GM12878 (cell line): Measurements from ENCODE around the gene LMX1B. TPM values are rescaled to one million over a fixed set of nuclear protein-coding genes. Genes with fewer than 3 reads are reported as not detected.

Experiments
- ATAC-seq: fragments of 200-7000 bp; cut with Tn5 transposase; 3 replicates; pipeline ENCODE4 v1.9.1; 2020; ENCODE audit warnings: mild to moderate bottlenecking, moderate library complexity
- BruUV-seq: library from RNA; stranded (reverse); fragments of 400-500 nt; replicated peaks from 2 replicates; lab custom pipeline; 2021; lab: Mats Ljungman, UMichigan
- CTCF ChIA-PET: fragments of 300-600 bp; sonication (Branson Sonifier 250); formaldehyde crosslinking; extraction: SDS; loops from one replicate; lab custom pipeline; 2021; ENCODE audit warnings: inconsistent platforms; lab: Yijun Ruan, JAX
- POLR2A ChIA-PET: fragments of 350-600 bp; formaldehyde crosslinking; extraction: SDS; loops from one replicate; lab custom pipeline; 2021; ENCODE audit warnings: inconsistent platforms; lab: Charles Lee
- RAD21 ChIA-PET: fragments of 300-600 bp; sonication (Branson Sonifier 250); formaldehyde crosslinking; loops from one replicate; lab custom pipeline; 2023; ENCODE audit warnings: antibody characterized with exemption; ENCODE audit not compliant: unreplicated experiment; lab: Charles Lee
- SMC1A ChIA-PET: fragments of 300-600 bp; sonication (Branson Sonifier 250); formaldehyde crosslinking; loops from one replicate; lab custom pipeline; 2023; ENCODE audit not compliant: unreplicated experiment, uncharacterized antibody; lab: Charles Lee
- DNase-seq: peaks from one replicate; pipeline ENCODE4 v3.0.0-alpha.2; 2011; ENCODE audit warnings: low read depth, low spot score
- FAIRE-seq: peaks from 3 replicates; lab custom pipeline; 2011; peaks lifted over from hg19 to GRCh38; lab: Jason Lieb, UNC
- H2AFZ ChIP-seq: 2 replicates; pipeline ENCODE4 v1.6.0; 2011; ENCODE audit warnings: low read depth, low read length, control low read depth; ENCODE audit not compliant: control insufficient read depth
- H3K27ac ChIP-seq: 2 replicates; pipeline ENCODE4 v1.5.1; 2011; ENCODE audit warnings: control low read depth; ENCODE audit not compliant: control insufficient read depth, insufficient read depth
- H3K27me3 ChIP-seq, 2 experiments: replicated peaks in 1 of 2; 2 replicates each; pipeline versions ENCODE4 v1.6.0 to v1.6.1; 2011; ENCODE audit warnings: low read length in 1 of 2; ENCODE audit not compliant: control insufficient read depth in 2 of 2, insufficient read depth in 2 of 2
- H3K36me3 ChIP-seq, 2 experiments: 2 replicates each; pipeline ENCODE4 v1.5.1; 2011; ENCODE audit warnings: low read length in 1 of 2; ENCODE audit not compliant: control insufficient read depth in 2 of 2, insufficient read depth in 2 of 2
- H3K4me1 ChIP-seq: 2 replicates; pipeline ENCODE4 v1.6.1; 2011; ENCODE audit warnings: mild to moderate bottlenecking, low read length, moderate library complexity, mixed read lengths; ENCODE audit not compliant: control insufficient read depth, insufficient read depth
- H3K4me2 ChIP-seq: 2 replicates; pipeline ENCODE4 v1.6.0; 2011; ENCODE audit warnings: control low read depth; ENCODE audit not compliant: control insufficient read depth, insufficient read depth
- H3K4me3 ChIP-seq: fragments of 200-600 bp; sonication (generic); 2 replicates; pipeline ENCODE4 v1.5.1; 2016
- H3K79me2 ChIP-seq: 2 replicates; pipeline ENCODE4 v1.6.0; 2011; ENCODE audit warnings: low read length; ENCODE audit not compliant: control insufficient read depth, insufficient read depth
- H3K9ac ChIP-seq: 2 replicates; pipeline ENCODE4 v1.8.0; 2011; ENCODE audit warnings: low read length, control low read depth, mixed read lengths; ENCODE audit not compliant: control insufficient read depth, insufficient read depth
- H3K9me3 ChIP-seq: replicated peaks from 3 replicates; pipeline ENCODE4 v1.5.1; 2011; ENCODE audit warnings: mild to moderate bottlenecking, low read length; ENCODE audit not compliant: control insufficient read depth, insufficient read depth
- H4K20me1 ChIP-seq: 2 replicates; pipeline ENCODE4 v1.6.0; 2011; ENCODE audit not compliant: control insufficient read depth, insufficient read depth
- ATF2 ChIP-seq: IDR thresholded peaks from 2 replicates; pipeline ENCODE4 v1.6.1; 2012; ENCODE audit warnings: low read length, inconsistent platforms
- ATF3 ChIP-seq: IDR thresholded peaks from 2 replicates; pipeline ENCODE4 v1.6.1; 2011; ENCODE audit warnings: low read depth, mild to moderate bottlenecking, low read length, moderate library complexity, borderline replicate concordance; ENCODE audit errors: extremely low read depth
- BMI1 ChIP-seq: fragments of 450-650 bp; IDR thresholded peaks from 2 replicates; pipeline ENCODE4 v1.6.1; 2016; ENCODE audit warnings: mild to moderate bottlenecking, moderate library complexity, borderline replicate concordance
- CUX1 ChIP-seq: IDR thresholded peaks from 2 replicates; pipeline ENCODE4 v1.6.1; 2012; ENCODE audit warnings: improper control_type of control experiment, low read depth, low read length; ENCODE audit not compliant: insufficient replicate concordance
- IKZF2 ChIP-seq, 2 experiments: fragments of 450-650 bp; IDR thresholded peaks; 2 replicates each; pipeline ENCODE4 v1.6.1; 2017; ENCODE audit warnings: mild to moderate bottlenecking in 2 of 2, moderate library complexity in 2 of 2
- NRF1 ChIP-seq: conservative IDR thresholded peaks from 2 replicates; pipeline ENCODE4 v1.6.1; 2011; ENCODE audit warnings: mild to moderate bottlenecking, low read depth, low read length, improper control_type of control experiment
- RB1 ChIP-seq: fragments of 450-650 bp; formaldehyde crosslinking; IDR thresholded peaks from 2 replicates; pipeline ENCODE4 v1.6.1; 2017; ENCODE audit warnings: mild to moderate bottlenecking, borderline replicate concordance
- RUNX3 ChIP-seq: IDR thresholded peaks from 2 replicates; pipeline ENCODE4 v1.6.1; 2012; ENCODE audit warnings: low read length, inconsistent platforms
- SMAD5 ChIP-seq: IDR thresholded peaks from 2 replicates; pipeline ENCODE4 v1.6.1; 2016; ENCODE audit warnings: antibody characterized with exemption, low read depth
- SMC3 ChIP-seq: IDR thresholded peaks from 2 replicates; pipeline ENCODE4 v1.6.1; 2011; ENCODE audit warnings: low read length, improper control_type of control experiment, borderline replicate concordance
- SRF ChIP-seq, 2 experiments: IDR thresholded peaks; 2 replicates each; pipeline ENCODE4 v1.6.1; 2011; ENCODE audit warnings: low read depth in 2 of 2, low read length in 2 of 2, mild to moderate bottlenecking in 1 of 2, moderate library complexity in 1 of 2
- TARDBP ChIP-seq: IDR thresholded peaks from 2 replicates; pipeline ENCODE4 v1.6.1; 2016; ENCODE audit warnings: borderline replicate concordance
- WGBS: methylation state at CpG from one replicate; pipeline ENCODE4 v1.1.6; 2016; ENCODE audit warnings: low lambda C conversion rate; ENCODE audit not compliant: insufficient replicate concordance, insufficient coverage; ENCODE audit errors: missing lambda C conversion rate; 5-methylcytosine and 5-hydroxymethylcytosine counted together
- in situ Hi-C: fragments of 300-500 bp; cut with MboI; formaldehyde crosslinking; loops from 9 replicates; pipeline ENCODE4 v1.14.3; 2018; ENCODE audit warnings: mixed read lengths
- intact Hi-C: fragments of 100-400 bp; cut with micrococcal nuclease; formaldehyde crosslinking; loops from one replicate; pipeline ENCODE4 v1.14.2; 2022; ENCODE audit not compliant: unreplicated experiment
- polyA plus RNA-seq, 11 experiments: library from polyadenylated mRNA; depleted of rRNA in 4 of 11; unstranded in 6 of 11; stranded (reverse) in 5 of 11; fragments of >200 nt; fragmentation: Nextera tagmentation in 4 of 11; fragmentation: Illumina TruSeq in 1 of 11; extraction: Ambion mirVana in 4 of 11; extraction: Trizol in 1 of 11; gene quantifications; 1 replicate in 1 of 11; 2 replicates in 10 of 11; pipeline versions ENCODE4 v1.2.1 to v1.2.3, GENCODE V29; 2011 to 2016; ENCODE audit warnings: inconsistent platforms in 2 of 11, missing spikeins in 2 of 11, low read depth in 1 of 11
- total RNA-seq, 4 experiments: library from RNA; depleted of rRNA in 3 of 4; stranded (reverse); fragments of >200 nt in 3 of 4; fragmentation: Illumina TruSeq in 1 of 4; extraction: Trizol in 1 of 4; gene quantifications; 2 replicates each; pipeline versions ENCODE4 v1.2.1 to v1.2.3, GENCODE V29; 2013 to 2021
- TF ChIP-seq, protein P1 (sequence below): fragments of 450-650 bp; IDR thresholded peaks from 2 replicates; pipeline ENCODE4 v1.6.1; 2017; ENCODE audit warnings: mild to moderate bottlenecking, moderate library complexity

The LMX1B gene
- total and polyA plus RNA-seq, 10 of the 15 experiments (the other 5 are each of a cell fraction or from before 2014, with no cell fraction given), result not detected

DNA sequence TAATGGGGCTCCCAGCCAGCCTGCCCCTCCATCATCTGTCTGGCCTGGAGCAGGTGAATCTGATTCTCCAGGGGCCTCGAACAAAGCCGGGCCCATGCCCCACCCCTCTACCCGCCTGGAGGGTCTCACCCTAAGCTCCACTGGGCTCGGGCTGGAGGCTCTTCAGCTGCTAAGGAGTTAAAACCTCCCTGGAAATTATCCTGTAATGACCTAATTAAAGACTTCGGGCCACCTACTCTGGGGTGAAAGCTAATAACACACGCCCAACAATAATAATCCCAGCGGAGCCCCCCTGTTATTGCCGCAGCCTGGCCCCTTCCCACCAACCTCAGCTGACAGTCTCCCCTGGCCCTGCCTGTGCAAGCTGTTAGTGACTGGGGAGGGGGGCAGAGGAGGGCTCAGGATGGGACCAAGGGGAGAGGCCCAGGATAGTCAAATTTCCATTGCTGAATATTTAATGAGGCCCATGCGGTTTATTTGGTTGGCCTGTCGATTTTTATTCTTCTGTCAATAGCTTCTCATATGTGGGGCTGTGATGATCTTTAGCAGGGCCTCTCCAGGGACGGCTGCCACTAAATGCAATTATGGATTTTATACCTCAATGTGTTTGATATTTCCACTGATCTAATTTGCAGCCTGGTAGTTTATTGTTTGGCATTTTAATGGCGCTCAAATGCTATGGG, 25.7 kb downstream of the LMX1B start:
- peaks cover 9 to 20% of the 10 kb centered on the region in 2 experiments for H3K27me3 ChIP-seq
- TF ChIP-seq SRF (IDR thresholded peaks at IDR 0.05; ENCODE audit: low read depth in 2 of 2, low read length in 2 of 2), result no peak
- no peak for TF ChIP-seq ATF2
- no peak for TF ChIP-seq ATF3
- TF ChIP-seq RUNX3, result no peak
- no peak for TF ChIP-seq RB1
- TF ChIP-seq BMI1, result no peak
- no peak for TF ChIP-seq SMC3
- TF ChIP-seq CUX1, result no peak
- no peak for TF ChIP-seq IKZF2 (IDR thresholded peaks at IDR 0.05)
- TF ChIP-seq SMAD5, result no peak
- TF ChIP-seq TARDBP, result no peak
- TF ChIP-seq, protein P1, sequence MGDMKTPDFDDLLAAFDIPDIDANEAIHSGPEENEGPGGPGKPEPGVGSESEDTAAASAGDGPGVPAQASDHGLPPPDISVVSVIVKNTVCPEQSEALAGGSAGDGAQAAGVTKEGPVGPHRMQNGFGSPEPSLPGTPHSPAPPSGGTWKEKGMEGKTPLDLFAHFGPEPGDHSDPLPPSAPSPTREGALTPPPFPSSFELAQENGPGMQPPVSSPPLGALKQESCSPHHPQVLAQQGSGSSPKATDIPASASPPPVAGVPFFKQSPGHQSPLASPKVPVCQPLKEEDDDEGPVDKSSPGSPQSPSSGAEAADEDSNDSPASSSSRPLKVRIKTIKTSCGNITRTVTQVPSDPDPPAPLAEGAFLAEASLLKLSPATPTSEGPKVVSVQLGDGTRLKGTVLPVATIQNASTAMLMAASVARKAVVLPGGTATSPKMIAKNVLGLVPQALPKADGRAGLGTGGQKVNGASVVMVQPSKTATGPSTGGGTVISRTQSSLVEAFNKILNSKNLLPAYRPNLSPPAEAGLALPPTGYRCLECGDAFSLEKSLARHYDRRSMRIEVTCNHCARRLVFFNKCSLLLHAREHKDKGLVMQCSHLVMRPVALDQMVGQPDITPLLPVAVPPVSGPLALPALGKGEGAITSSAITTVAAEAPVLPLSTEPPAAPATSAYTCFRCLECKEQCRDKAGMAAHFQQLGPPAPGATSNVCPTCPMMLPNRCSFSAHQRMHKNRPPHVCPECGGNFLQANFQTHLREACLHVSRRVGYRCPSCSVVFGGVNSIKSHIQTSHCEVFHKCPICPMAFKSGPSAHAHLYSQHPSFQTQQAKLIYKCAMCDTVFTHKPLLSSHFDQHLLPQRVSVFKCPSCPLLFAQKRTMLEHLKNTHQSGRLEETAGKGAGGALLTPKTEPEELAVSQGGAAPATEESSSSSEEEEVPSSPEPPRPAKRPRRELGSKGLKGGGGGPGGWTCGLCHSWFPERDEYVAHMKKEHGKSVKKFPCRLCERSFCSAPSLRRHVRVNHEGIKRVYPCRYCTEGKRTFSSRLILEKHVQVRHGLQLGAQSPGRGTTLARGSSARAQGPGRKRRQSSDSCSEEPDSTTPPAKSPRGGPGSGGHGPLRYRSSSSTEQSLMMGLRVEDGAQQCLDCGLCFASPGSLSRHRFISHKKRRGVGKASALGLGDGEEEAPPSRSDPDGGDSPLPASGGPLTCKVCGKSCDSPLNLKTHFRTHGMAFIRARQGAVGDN, result no peak
- TF ChIP-seq NRF1, result no peak

More for the DNA sequence above, 25.7 kb downstream of the LMX1B start:
- in situ Hi-C loops, result no loop called here
- POLR2A ChIA-PET, result no interaction called here
- H3K4me2 ChIP-seq, result no peak overlapping the region
- no peaks in the 10 kb centered on the region; the same call in 1 of the 2 replicates for H4K20me1 ChIP-seq
- SMC1A ChIA-PET, result no interaction called here
- H3K27ac ChIP-seq, result no peak overlapping the region
- 22% methylated on average over 12 of the region's 12 CpGs for WGBS
- CTCF ChIA-PET, result no interaction called here
- H3K36me3 ChIP-seq, result no peaks in the 10 kb centered on the region
- H3K79me2 ChIP-seq, result no peaks in the 10 kb centered on the region
- ATAC-seq (no peak), FAIRE-seq (no peak), DNase-seq (no peak)
- intact Hi-C loops, result no loop called here
- H3K4me1 ChIP-seq, result no peaks in the 10 kb centered on the region
- H3K9ac ChIP-seq, result no peak overlapping the region
- no peak overlapping the region for H2AFZ ChIP-seq
- no peak overlapping the region for H3K4me3 ChIP-seq
- no peaks in the 10 kb centered on the region for H3K9me3 ChIP-seq
- BruUV-seq, result no TSS peak
- RAD21 ChIA-PET, result no interaction called here
